ENCODE results near the gene PTHLH.

DNA sequence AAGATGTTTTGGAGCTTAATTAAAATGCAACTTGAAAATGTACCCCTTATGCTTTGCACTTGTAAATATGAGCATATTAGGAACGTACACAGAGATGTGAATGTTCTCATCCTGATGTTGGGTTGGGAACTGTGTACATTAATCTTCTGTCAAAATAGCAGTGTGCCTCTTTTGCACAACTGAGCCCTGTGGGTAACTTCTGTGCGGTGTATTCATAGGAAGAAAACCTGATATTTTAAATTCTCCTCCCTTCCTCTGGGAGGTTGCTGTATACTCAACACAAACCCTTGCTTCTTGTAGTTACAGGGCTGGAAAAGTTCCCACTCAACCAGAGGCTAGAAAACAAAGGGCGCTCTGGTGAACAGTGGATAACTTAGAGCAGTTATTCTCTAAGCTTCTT is 18.7 kb downstream of the PTHLH start:
- TF ChIP-seq, protein P1, sequence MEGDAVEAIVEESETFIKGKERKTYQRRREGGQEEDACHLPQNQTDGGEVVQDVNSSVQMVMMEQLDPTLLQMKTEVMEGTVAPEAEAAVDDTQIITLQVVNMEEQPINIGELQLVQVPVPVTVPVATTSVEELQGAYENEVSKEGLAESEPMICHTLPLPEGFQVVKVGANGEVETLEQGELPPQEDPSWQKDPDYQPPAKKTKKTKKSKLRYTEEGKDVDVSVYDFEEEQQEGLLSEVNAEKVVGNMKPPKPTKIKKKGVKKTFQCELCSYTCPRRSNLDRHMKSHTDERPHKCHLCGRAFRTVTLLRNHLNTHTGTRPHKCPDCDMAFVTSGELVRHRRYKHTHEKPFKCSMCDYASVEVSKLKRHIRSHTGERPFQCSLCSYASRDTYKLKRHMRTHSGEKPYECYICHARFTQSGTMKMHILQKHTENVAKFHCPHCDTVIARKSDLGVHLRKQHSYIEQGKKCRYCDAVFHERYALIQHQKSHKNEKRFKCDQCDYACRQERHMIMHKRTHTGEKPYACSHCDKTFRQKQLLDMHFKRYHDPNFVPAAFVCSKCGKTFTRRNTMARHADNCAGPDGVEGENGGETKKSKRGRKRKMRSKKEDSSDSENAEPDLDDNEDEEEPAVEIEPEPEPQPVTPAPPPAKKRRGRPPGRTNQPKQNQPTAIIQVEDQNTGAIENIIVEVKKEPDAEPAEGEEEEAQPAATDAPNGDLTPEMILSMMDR (IDR thresholded peaks at IDR 0.05): no peak
- TF ChIP-seq POLR2A (IDR thresholded peaks at IDR 0.05): no peak
- no peak for TF ChIP-seq POLR2AphosphoS5 (IDR thresholded peaks at IDR 0.05)
- no peak for TF ChIP-seq EP300 (IDR thresholded peaks at IDR 0.05)
